AG04449 (cell line): ENCODE data around the gene INSC.

ENCODE experiments used
- CTCF ChIA-PET: fragments of 350-600 bp; formaldehyde crosslinking; extraction: SDS; loops from one replicate; lab custom pipeline; 2021; ENCODE audit warnings: antibody characterized with exemption; lab: Yijun Ruan, JAX
- POLR2A ChIA-PET: fragments of 400-600, 350-600 bp; formaldehyde crosslinking; extraction: SDS; loops from one replicate; lab custom pipeline; 2020; ENCODE audit warnings: antibody characterized with exemption, inconsistent platforms; lab: Yijun Ruan, JAX
- DNase-seq: peaks from one replicate; pipeline ENCODE4 v3.0.0-alpha.2; 2010; ENCODE audit warnings: low read depth, low spot score
- H3K4me3 ChIP-seq: 2 replicates; pipeline ENCODE4 v1.5.1; 2011; ENCODE audit warnings: low read depth, mild to moderate bottlenecking, control low read depth, low read length
- CTCF ChIP-seq: IDR thresholded peaks from one replicate; pipeline ENCODE4 v1.5.1; 2011; ENCODE audit warnings: mild to moderate bottlenecking, moderate library complexity, low read length, control low read depth, inconsistent platforms; ENCODE audit not compliant: insufficient read depth; ENCODE audit errors: missing control alignments

INSC gene

GRCh38 chr11:15224466-15224865, 109.7 kb downstream of the INSC start:
- ChIA-PET POLR2A (no interaction called here), CTCF (interaction anchor here (1.2 to 1.7 kb wide), 2 partner anchors 12 to 123 kb away, joined by 3 to 6 read pairs; no protein-coding TSS in a partner anchor)
- no peak for TF ChIP-seq CTCF
- DNase-seq: no peak
- no peak overlapping the region for H3K4me3 ChIP-seq

GRCh38 chr11:15227011-15227410, 112.3 kb downstream of the INSC start:
- no peak for DNase-seq
- no peak overlapping the region for H3K4me3 ChIP-seq
- TF ChIP-seq CTCF: no peak
- ChIA-PET CTCF (interaction anchor here (1.4 kb wide), 1 partner anchor 19 kb away, joined by 3 read pairs; no protein-coding TSS in a partner anchor), POLR2A (no interaction called here)

DNA sequence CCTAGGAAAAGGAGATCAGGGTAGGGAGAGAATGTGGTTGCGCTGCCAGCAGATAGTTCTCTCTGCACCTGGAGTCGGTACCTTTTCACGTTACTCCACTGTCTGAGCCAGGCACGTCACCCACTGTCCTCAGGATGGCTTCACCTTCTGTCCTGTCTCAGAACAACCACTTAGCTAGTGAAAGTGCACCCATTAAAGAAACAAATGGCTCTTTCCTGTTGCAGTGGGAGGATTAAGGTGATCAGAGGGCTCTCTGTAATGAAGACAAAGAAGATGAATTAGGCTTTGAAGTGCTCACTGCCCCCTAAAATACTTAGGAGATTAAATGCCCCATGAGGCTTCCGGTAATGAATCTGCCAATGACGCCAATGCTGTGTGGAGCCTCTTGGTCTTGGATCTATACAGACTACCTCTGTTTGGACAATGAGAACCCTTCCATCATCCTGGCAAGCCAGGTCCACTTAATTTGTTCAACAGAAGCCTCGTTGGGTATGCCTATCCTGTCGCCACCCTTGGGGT, 113.7 kb downstream of the INSC start:
- no peak overlapping the region for H3K4me3 ChIP-seq

DNA sequence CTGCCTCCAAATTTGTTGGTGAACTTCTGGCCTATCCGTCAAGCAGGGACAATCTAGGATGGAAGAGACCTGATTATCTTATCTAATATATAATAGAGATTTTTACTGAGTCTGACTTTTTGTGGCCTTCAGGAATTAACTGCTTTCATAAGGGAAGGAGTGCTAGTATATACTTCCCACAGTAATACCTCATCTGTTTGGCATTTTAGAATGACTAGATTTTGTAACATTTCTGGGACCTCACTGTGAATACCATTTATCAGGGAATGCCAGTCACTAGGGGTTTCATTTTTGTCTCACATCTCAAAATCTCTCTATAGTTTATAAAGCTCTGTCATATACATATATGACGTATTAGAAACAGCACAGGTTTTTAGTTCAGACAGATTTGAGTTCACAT, 114.3 kb downstream of the INSC start:
- H3K4me3 ChIP-seq: no peak overlapping the region
- ChIA-PET CTCF (interaction anchor here (0.6 to 1.2 kb wide), 2 partner anchors 21 to 181 kb away, joined by 3 read pairs; no protein-coding TSS in a partner anchor), POLR2A (no interaction called here)
- DNase-seq: no peak
- TF ChIP-seq CTCF: no peak

More for the DNA sequence above, 113.7 kb downstream of the INSC start:
- no peak for DNase-seq
- CTCF ChIA-PET: no interaction called here
- TF ChIP-seq CTCF: no peak
- POLR2A ChIA-PET: no interaction called here

DNA sequence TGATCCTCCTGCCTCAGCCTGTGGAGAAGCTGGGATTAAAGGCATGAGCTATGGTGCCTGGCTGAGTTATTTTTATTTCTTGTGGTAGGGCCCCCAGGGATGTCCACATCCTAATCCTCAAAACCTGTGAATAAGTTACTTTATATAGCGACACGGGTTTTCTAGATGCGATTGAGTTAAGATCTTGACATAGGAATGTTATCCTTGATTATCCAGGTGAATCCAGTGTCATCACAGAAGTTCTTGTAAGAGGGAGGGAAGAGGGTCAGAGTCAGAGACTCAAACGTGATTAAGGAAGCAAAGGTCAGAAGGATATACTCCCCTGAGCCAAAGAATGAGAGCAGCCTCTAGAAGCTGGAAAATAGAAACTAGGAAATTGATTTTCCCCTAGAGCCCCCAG, 117.8 kb downstream of the INSC start:
- ChIA-PET POLR2A (no interaction called here), CTCF (no interaction called here)
- DNase-seq: no peak
- TF ChIP-seq CTCF: no peak
- H3K4me3 ChIP-seq: no peak overlapping the region

DNA sequence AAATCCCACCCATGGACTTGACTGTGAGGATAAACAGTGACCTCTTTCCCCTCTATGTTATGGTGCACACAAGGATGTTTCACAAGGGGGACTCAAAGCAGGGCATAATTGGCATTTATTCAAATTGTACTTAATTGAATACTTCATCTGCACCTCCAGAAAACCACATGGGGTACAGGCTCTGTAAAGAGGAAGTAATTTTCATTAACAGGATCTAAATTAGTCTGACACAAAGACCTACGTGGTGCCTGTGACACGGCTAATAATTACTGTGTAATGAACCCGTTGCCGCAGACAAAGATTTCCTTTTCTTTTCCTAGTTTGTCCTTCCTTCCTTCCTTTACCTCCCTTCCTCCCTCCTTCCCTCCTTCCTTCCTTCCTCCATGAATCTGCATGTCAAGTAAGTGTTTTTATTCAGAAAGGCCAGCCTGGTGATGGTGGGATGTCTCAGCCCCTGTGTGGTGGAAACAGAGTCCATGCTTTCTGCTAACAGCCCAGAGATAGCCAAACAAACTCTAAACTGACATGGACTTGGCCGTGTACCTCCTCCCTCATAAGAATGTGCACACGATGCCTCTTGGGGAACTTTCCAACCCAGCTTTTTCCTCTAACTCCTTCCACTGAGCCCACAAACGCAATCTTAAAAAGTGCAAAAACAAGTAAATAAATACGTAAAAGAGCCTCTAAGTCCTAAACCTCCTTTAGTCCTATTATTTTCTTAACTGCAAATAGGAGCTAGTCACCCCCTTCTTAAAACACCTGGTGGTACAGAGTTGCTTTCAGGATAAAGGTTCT, 118.8 kb downstream of the INSC start:
- no peak for DNase-seq
- ChIA-PET CTCF (no interaction called here), POLR2A (no interaction called here)
- no peak for TF ChIP-seq CTCF
- H3K4me3 ChIP-seq: no peak overlapping the region
